Activated T-helper 17 cell treated with anti-CD3 and anti-CD28 coated beads, Interleukin-2, amount 50 U/mL, for 72 hours (primary cell): Measurements from ENCODE around the gene ANTXR2. TPM values are rescaled to one million over a fixed set of nuclear protein-coding genes. Genes with fewer than 3 reads are reported as not detected.

Source experiments
- ATAC-seq: fragments of 150-1000 bp; cut with Tn5 transposase; replicated peaks from 2 replicates; pipeline ENCODE4 v1.10.0; 2021; ENCODE audit warnings: mild to moderate bottlenecking, moderate library complexity
- H3K27ac Mint-ChIP-seq: one replicate; pipeline ENCODE4 v1.8.0; 2022; ENCODE audit warnings: mixed read lengths
- H3K27me3 Mint-ChIP-seq: one replicate; pipeline ENCODE4 v1.8.0; 2022; ENCODE audit warnings: mixed read lengths
- H3K36me3 Mint-ChIP-seq: one replicate; pipeline ENCODE4 v1.8.0; 2022; ENCODE audit warnings: low read depth, mild to moderate bottlenecking, mixed read lengths
- H3K4me1 Mint-ChIP-seq: one replicate; pipeline ENCODE4 v1.8.0; 2022; ENCODE audit warnings: mixed read lengths
- H3K4me3 Mint-ChIP-seq: one replicate; pipeline ENCODE4 v1.8.0; 2022; ENCODE audit warnings: mild to moderate bottlenecking, mixed read lengths
- H3K9me3 Mint-ChIP-seq: one replicate; pipeline ENCODE4 v1.8.0; 2022; ENCODE audit warnings: mixed read lengths
- total RNA-seq, 2 donors: library from RNA; stranded (reverse); gene quantifications; one replicate each; pipeline ENCODE4 v1.2.3, GENCODE V29; 2022

The ANTXR2 gene
- total RNA-seq, 2 donors from 2014 or later = 27.4 to 52.5 TPM

GRCh38 chr4:80081566-80081965 lies 8.5 kb upstream of the ANTXR2 start:
- Mint-ChIP-seq H3K4me3 (no peak overlapping the region), H3K4me1 (peaks cover 21% of the 10 kb centered on the region), H3K27ac (no peak overlapping the region), H3K9me3 (no peaks in the 10 kb centered on the region), H3K36me3 (no peaks in the 10 kb centered on the region), H3K27me3 (no peaks in the 10 kb centered on the region)
- ATAC-seq = no peak

GRCh38 chr4:80079255-80079923 lies 6.4 kb upstream of the ANTXR2 start:
- Mint-ChIP-seq H3K36me3 (no peaks in the 10 kb centered on the region), H3K4me3 (peak overlapping the region; percentile 62), H3K27ac (peak overlapping the region; percentile 81), H3K4me1 (peaks cover 40% of the 10 kb centered on the region), H3K27me3 (no peaks in the 10 kb centered on the region), H3K9me3 (no peaks in the 10 kb centered on the region)
- no peak for ATAC-seq

- H3K27ac Mint-ChIP-seq = peak overlapping the region; percentile 81
- H3K27me3 Mint-ChIP-seq = no peaks in the 10 kb centered on the region
- no peaks in the 10 kb centered on the region for H3K9me3 Mint-ChIP-seq
- peaks cover 45% of the 10 kb centered on the region for H3K4me1 Mint-ChIP-seq
- peaks cover 8% of the 10 kb centered on the region for H3K36me3 Mint-ChIP-seq
- peak overlapping the region; percentile 62 for H3K4me3 Mint-ChIP-seq
- no peak for ATAC-seq
Measured at GRCh38 chr4:80078346-80079092, 5.5 kb upstream of the ANTXR2 start.

DNA sequence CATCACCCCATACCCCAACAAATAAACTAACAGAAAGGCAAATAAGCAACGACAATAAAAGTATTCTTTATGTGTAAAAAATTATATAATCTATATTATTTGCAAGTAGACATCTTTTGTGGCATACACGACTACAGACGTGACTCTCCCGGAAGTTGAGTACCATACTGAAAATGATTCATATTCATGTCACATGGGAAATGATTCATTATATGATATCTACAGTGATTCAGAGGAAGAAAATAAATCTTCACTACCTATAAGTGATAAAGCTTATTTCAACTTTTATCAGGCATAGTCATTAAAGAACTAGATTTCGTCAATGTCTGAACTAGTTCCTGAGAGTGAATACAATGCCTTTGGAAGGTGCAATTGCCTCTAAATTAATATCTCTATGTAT lies 4.6 kb upstream of the ANTXR2 start:
- Mint-ChIP-seq H3K27me3 (no peaks in the 10 kb centered on the region), H3K27ac (peak overlapping the region; percentile 81), H3K4me1 (peaks cover 45% of the 10 kb centered on the region), H3K9me3 (no peaks in the 10 kb centered on the region), H3K4me3 (peak overlapping the region; percentile 62), H3K36me3 (peaks cover 14% of the 10 kb centered on the region)
- ATAC-seq = peak; percentile 61

DNA sequence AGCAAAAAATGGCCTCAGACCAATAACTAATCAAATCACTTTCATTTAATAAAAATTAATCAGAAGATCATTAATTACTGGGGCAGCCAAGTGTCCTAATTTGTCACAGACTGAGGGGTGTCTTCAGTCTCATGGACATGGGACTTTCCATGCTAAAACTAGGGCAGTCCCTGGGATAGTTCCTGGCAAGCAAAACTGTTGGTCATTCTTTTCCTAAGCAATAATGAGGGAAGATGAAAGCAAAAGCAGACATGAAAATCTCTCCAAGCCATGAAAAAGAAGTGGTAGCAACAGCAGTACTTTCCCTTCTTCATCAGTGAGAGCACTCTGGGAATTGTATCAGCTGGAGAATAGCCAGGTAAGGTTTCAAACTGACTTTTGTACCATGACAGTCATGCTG lies 3.7 kb upstream of the ANTXR2 start:
- H3K27me3 Mint-ChIP-seq = no peaks in the 10 kb centered on the region
- peaks cover 46% of the 10 kb centered on the region for H3K4me1 Mint-ChIP-seq
- ATAC-seq = no peak
- H3K4me3 Mint-ChIP-seq = peak overlapping the region; percentile 96
- peaks cover 22% of the 10 kb centered on the region for H3K36me3 Mint-ChIP-seq
- no peaks in the 10 kb centered on the region for H3K9me3 Mint-ChIP-seq
- H3K27ac Mint-ChIP-seq = peak overlapping the region; percentile 79

DNA sequence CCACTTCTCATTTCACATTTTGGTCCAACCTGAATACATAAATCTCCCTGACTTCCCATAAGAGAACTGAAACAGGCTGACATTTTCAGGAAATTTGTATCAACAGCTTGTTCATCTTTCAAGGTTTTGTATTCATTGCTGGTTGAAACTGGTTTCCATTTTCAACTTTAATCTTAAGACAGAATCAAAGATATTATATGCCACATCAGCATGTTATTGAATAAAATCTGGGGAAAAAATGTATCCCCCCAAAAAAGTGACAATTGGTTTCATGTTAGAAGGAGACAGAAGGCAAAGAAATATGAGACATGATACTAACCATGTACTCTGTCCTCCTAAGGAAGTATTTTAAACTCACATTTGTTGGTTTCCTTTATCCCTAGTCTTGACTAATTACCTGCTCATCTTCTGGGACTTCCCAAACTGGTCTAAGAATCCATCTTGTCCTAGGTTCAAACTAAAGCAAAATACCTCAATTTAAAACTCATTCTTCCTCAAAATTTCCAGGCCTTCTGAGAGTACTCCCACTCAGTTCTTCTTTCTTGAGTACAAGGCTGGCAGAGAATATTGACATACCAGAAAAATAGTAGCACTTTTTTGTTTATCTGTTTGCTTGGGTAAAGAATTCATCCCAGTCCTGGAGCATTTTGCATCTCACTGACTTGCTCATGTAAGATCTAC lies 3.1 kb upstream of the ANTXR2 start:
- peaks cover 51% of the 10 kb centered on the region for H3K4me1 Mint-ChIP-seq
- no peaks in the 10 kb centered on the region for H3K27me3 Mint-ChIP-seq
- peak overlapping the region; percentile 79 for H3K27ac Mint-ChIP-seq
- H3K4me3 Mint-ChIP-seq = peak overlapping the region; percentile 96
- peak; percentile 9 for ATAC-seq
- no peaks in the 10 kb centered on the region for H3K9me3 Mint-ChIP-seq
- peaks cover 27% of the 10 kb centered on the region for H3K36me3 Mint-ChIP-seq

- no peak for ATAC-seq
- H3K9me3 Mint-ChIP-seq = no peaks in the 10 kb centered on the region
- peaks cover 39% of the 10 kb centered on the region for H3K36me3 Mint-ChIP-seq
- H3K27ac Mint-ChIP-seq = peak overlapping the region; percentile 86
- peak overlapping the region; percentile 96 for H3K4me3 Mint-ChIP-seq
- H3K27me3 Mint-ChIP-seq = no peaks in the 10 kb centered on the region
- peaks cover 59% of the 10 kb centered on the region for H3K4me1 Mint-ChIP-seq
Measured at GRCh38 chr4:80074651-80075050, 1.6 kb upstream of the ANTXR2 start.

GRCh38 chr4:80074069-80074468 lies 1.0 kb upstream of the ANTXR2 start:
- peak overlapping the region; percentile 86 for H3K27ac Mint-ChIP-seq
- no peak for ATAC-seq

GRCh38 chr4:80073473-80074008 lies 512 bp upstream of the ANTXR2 start:
- ATAC-seq = no peak
- peak overlapping the region; percentile 96 for H3K4me3 Mint-ChIP-seq

More at GRCh38 chr4:80074069-80074468, 1.0 kb upstream of the ANTXR2 start:
- Mint-ChIP-seq H3K27me3 (no peaks in the 10 kb centered on the region), H3K9me3 (no peaks in the 10 kb centered on the region), H3K36me3 (peaks cover 45% of the 10 kb centered on the region), H3K4me1 (peaks cover 61% of the 10 kb centered on the region), H3K4me3 (peak overlapping the region; percentile 96)

DNA sequence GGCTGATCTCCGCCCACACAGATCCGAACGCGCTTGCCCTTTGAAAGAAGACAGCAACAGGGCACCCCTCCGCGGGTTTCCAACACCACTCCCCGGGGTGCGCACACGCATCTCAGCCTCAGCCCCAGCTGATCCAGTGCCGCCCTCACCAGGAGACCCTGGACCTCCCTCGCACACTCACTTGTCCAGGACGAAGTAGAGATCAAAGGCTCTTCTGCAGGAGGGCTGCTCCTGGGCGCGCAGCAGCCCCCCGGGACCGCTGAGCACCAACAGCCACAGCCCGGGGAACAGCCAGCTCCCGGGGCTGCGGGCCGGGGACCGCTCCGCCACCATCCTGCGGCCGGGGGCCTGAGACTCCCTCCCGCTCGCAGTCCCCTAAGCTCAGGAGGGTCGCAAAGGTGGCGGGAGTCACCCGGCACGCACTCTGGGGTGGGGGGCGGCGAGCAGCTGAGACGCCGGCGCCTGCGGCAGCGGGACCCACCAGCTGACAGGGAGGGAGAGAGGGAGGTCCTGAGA lies 743 bp downstream of the ANTXR2 start:
- ATAC-seq = peak; percentile 16
- H3K27me3 Mint-ChIP-seq = no peaks in the 10 kb centered on the region
- H3K4me1 Mint-ChIP-seq = peaks cover 45% of the 10 kb centered on the region
- peak overlapping the region; percentile 96 for H3K4me3 Mint-ChIP-seq
- H3K36me3 Mint-ChIP-seq = peaks cover 63% of the 10 kb centered on the region
- no peaks in the 10 kb centered on the region for H3K9me3 Mint-ChIP-seq
- H3K27ac Mint-ChIP-seq = peak overlapping the region; percentile 98

More at GRCh38 chr4:80073473-80074008, 512 bp upstream of the ANTXR2 start:
- H3K27me3 Mint-ChIP-seq = no peaks in the 10 kb centered on the region
- H3K36me3 Mint-ChIP-seq = peaks cover 51% of the 10 kb centered on the region
- H3K9me3 Mint-ChIP-seq = no peaks in the 10 kb centered on the region
- H3K27ac Mint-ChIP-seq = peak overlapping the region; percentile 86
- H3K4me1 Mint-ChIP-seq = peaks cover 57% of the 10 kb centered on the region

- ATAC-seq = no peak
- H3K27me3 Mint-ChIP-seq = no peaks in the 10 kb centered on the region
- peak overlapping the region; percentile 98 for H3K27ac Mint-ChIP-seq
- peaks cover 45% of the 10 kb centered on the region for H3K4me1 Mint-ChIP-seq
- H3K4me3 Mint-ChIP-seq = peak overlapping the region; percentile 96
- no peaks in the 10 kb centered on the region for H3K9me3 Mint-ChIP-seq
- peaks cover 69% of the 10 kb centered on the region for H3K36me3 Mint-ChIP-seq
Measured at GRCh38 chr4:80071604-80072227, 1.3 kb downstream of the ANTXR2 start.

GRCh38 chr4:80070880-80071603 lies 2.0 kb downstream of the ANTXR2 start:
- Mint-ChIP-seq H3K4me1 (peaks cover 40% of the 10 kb centered on the region), H3K27ac (peak overlapping the region; percentile 98), H3K27me3 (no peaks in the 10 kb centered on the region), H3K36me3 (peaks cover 76% of the 10 kb centered on the region), H3K9me3 (no peaks in the 10 kb centered on the region), H3K4me3 (peak overlapping the region; percentile 96)
- no peak for ATAC-seq
